T-helper 1 cell treated with Interleukin-12 subunit alpha and Interleukin-12 subunit beta and Interleukin-4 antibody, amounts not matched to agents 30 ng/mL and 1 ng/mL, for 36 hours (primary cell): ENCODE results near the gene STPG3. TPM values are rescaled to one million over a fixed set of nuclear protein-coding genes. Genes with fewer than 3 reads are reported as not detected.

Source experiments
- intact Hi-C: fragments of 100-400 bp; cut with micrococcal nuclease; formaldehyde crosslinking; loops from one replicate; pipeline ENCODE4 v1.15.1; 2024
- total RNA-seq: library from RNA; stranded (reverse); gene quantifications from 2 replicates; pipeline ENCODE4 v1.2.3, GENCODE V29; 2022

The STPG3 gene
- total RNA-seq, 1 donor from 2014 or later = 0.27 TPM

- intact Hi-C loops = no loop called here
Observed at GRCh38 chr9:137232101-137232500, 19.0 kb upstream of the STPG3 start.

GRCh38 chr9:137232510-137232909 is 18.6 kb upstream of the STPG3 start:
- intact Hi-C loops = no loop called here

GRCh38 chr9:137233143-137233980 is 17.7 kb upstream of the STPG3 start:
- intact Hi-C loops = no loop called here

GRCh38 chr9:137234055-137234697 is 16.9 kb upstream of the STPG3 start:
- intact Hi-C loops = no loop called here

- intact Hi-C loops = no loop called here
Observed at GRCh38 chr9:137234758-137235423, 16.2 kb upstream of the STPG3 start.

GRCh38 chr9:137235424-137236237 is 15.5 kb upstream of the STPG3 start:
- intact Hi-C loops = loop anchor here (1.0 kb wide), 6 partner anchors 8 to 148 kb away; partner anchors contain the start of genes ANAPC2, RNF224 and SSNA1

- intact Hi-C loops = loop anchor here (1.0 kb wide), 6 partner anchors 9 to 149 kb away; partner anchors contain the start of genes ANAPC2, RNF224 and SSNA1
Observed at GRCh38 chr9:137236238-137236935, 14.7 kb upstream of the STPG3 start.

- intact Hi-C loops = loop anchor here (1.0 kb wide), 6 partner anchors 10 to 150 kb away; partner anchors contain the start of genes ANAPC2, RNF224 and SSNA1
Observed at GRCh38 chr9:137236936-137237421, 14.1 kb upstream of the STPG3 start.

GRCh38 chr9:137237759-137238726 is 13.0 kb upstream of the STPG3 start:
- intact Hi-C loops = no loop called here

- intact Hi-C loops = loop anchor here (1.0 to 5.0 kb wide), 5 partner anchors 110 to 757 kb away; partner anchors contain the start of genes PAXX, PHPT1, SAPCD2 and SEC16A
Observed at GRCh38 chr9:137239541-137240200, 11.4 kb upstream of the STPG3 start.

GRCh38 chr9:137240318-137240840 is 10.7 kb upstream of the STPG3 start:
- intact Hi-C loops = loop anchor here (1.0 to 5.0 kb wide), 5 partner anchors 111 to 758 kb away; partner anchors contain the start of genes PAXX, PHPT1, SAPCD2 and SEC16A

- intact Hi-C loops = loop anchor here (1.0 to 5.0 kb wide), 12 partner anchors 14 to 759 kb away; partner anchors contain the start of genes MAN1B1, NELFB, PAXX and PHPT1
Observed at GRCh38 chr9:137240841-137241489, 10.1 kb upstream of the STPG3 start, which contains the start of gene TUBB4B. TUBB4B (plus strand) TSS chr9:137241287; CDS start chr9:137241361, 74 bp downstream.

- intact Hi-C loops = loop anchor here (1.0 to 5.0 kb wide), 10 partner anchors 14 to 759 kb away; partner anchors contain the start of genes MAN1B1, NELFB, PAXX and PHPT1
Observed at GRCh38 chr9:137241490-137242268, 9.4 kb upstream of the STPG3 start.

GRCh38 chr9:137242269-137243203 is 8.6 kb upstream of the STPG3 start:
- intact Hi-C loops = loop anchor here (5.0 kb wide), 3 partner anchors 250 to 760 kb away; partner anchors contain the start of genes PAXX, PHPT1 and SEC16A

GRCh38 chr9:137243266-137243625 is 7.8 kb upstream of the STPG3 start:
- intact Hi-C loops = loop anchor here (5.0 kb wide), 3 partner anchors 251 to 761 kb away; partner anchors contain the start of genes PAXX, PHPT1 and SEC16A
